ENCODE data around the gene DLG4.
"Not testable (repeated sequence)": the region's sequence is repeated elsewhere in the genome, so short reads cannot be mapped to it uniquely, and the experiment has no call there.

Gene DLG4

GRCh38 chr17:7179317-7180254, 40.0 kb downstream of the DLG4 start, which contains the start of gene ASGR1:
ASGR1 (minus strand) TSS chr17:7179370; CDS start chr17:7178563, 807 bp downstream.
- DNase-seq, result no peak

- no peak for DNase-seq
Measured at GRCh38 chr17:7178973-7179316, 40.7 kb downstream of the DLG4 start.

- peak; percentile 70 for DNase-seq
Measured at GRCh38 chr17:7177954-7178477, 41.6 kb downstream of the DLG4 start.

GRCh38 chr17:7177191-7177953, 42.3 kb downstream of the DLG4 start:
- peak; percentile 86 for DNase-seq

- DNase-seq, result peak; percentile 65
Measured at GRCh38 chr17:7176841-7177190, 42.8 kb downstream of the DLG4 start.

GRCh38 chr17:7176107-7176840, 43.4 kb downstream of the DLG4 start:
- DNase-seq, result no peak

- no peak for DNase-seq
Measured at GRCh38 chr17:7175330-7175733, 44.3 kb downstream of the DLG4 start.

GRCh38 chr17:7174603-7175326, 44.9 kb downstream of the DLG4 start:
- no peak for DNase-seq

GRCh38 chr17:7173687-7174602, 45.7 kb downstream of the DLG4 start:
- DNase-seq, result peak; percentile 71

- DNase-seq, result not testable (repeated sequence)
Measured at GRCh38 chr17:7172522-7173191, 47.0 kb downstream of the DLG4 start.

GRCh38 chr17:7169565-7169908, 50.1 kb downstream of the DLG4 start:
- DNase-seq, result not testable (repeated sequence)

- not testable (repeated sequence) for DNase-seq
Measured at GRCh38 chr17:7168841-7169564, 50.6 kb downstream of the DLG4 start.

- no peak for DNase-seq
Measured at GRCh38 chr17:7167832-7168231, 51.8 kb downstream of the DLG4 start.

GRCh38 chr17:7166873-7167272, 52.8 kb downstream of the DLG4 start:
- DNase-seq, result no peak

GRCh38 chr17:7159571-7159970, 60.1 kb downstream of the DLG4 start:
- DNase-seq, result not testable (repeated sequence)

- not testable (repeated sequence) for DNase-seq
Measured at GRCh38 chr17:7158424-7158823, 61.2 kb downstream of the DLG4 start.

GRCh38 chr17:7156342-7156940, 63.2 kb downstream of the DLG4 start:
- DNase-seq, result no peak

- no peak for DNase-seq
Measured at GRCh38 chr17:7147772-7148171, 71.9 kb downstream of the DLG4 start.

GRCh38 chr17:7146115-7146514, 73.5 kb downstream of the DLG4 start:
- no peak for DNase-seq

Data from right hindlimb (tissue), 1 donor.